Stomach (tissue), 4 donors: ENCODE results near the gene STK32A.

Source experiments
- CTCF ChIP-seq, 7 experiments: fragments of 450-650 bp in 4 of 7; fragments of 200-600 bp in 3 of 7; sonication (generic) in 3 of 7; IDR thresholded peaks; one replicate each; pipeline ENCODE4 v1.5.1; 2016 to 2019; ENCODE audit warnings: antibody characterized with exemption in 7 of 7, control low read depth in 2 of 7, mild to moderate bottlenecking in 1 of 7
- POLR2A ChIP-seq, 4 donors: fragments of 450-650 bp; IDR thresholded peaks; one replicate each; pipeline ENCODE4 v1.6.1; 2016; ENCODE audit warnings: antibody characterized with exemption in 4 of 4, control low read depth in 2 of 4, mild to moderate bottlenecking in 1 of 4, moderate library complexity in 1 of 4

GRCh38 chr5:147373328-147373727 lies 138.5 kb downstream of the STK32A start:
- TF ChIP-seq CTCF (IDR thresholded peaks at IDR 0.05) (no peak), POLR2A (IDR thresholded peaks at IDR 0.05) (no peak)
